ENCODE results near the gene HSCB.
"Not testable (repeated sequence)": the region's sequence is repeated elsewhere in the genome, so short reads cannot be mapped to it uniquely, and the experiment has no call there.

HSCB gene, protein sequence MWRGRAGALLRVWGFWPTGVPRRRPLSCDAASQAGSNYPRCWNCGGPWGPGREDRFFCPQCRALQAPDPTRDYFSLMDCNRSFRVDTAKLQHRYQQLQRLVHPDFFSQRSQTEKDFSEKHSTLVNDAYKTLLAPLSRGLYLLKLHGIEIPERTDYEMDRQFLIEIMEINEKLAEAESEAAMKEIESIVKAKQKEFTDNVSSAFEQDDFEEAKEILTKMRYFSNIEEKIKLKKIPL

DNA sequence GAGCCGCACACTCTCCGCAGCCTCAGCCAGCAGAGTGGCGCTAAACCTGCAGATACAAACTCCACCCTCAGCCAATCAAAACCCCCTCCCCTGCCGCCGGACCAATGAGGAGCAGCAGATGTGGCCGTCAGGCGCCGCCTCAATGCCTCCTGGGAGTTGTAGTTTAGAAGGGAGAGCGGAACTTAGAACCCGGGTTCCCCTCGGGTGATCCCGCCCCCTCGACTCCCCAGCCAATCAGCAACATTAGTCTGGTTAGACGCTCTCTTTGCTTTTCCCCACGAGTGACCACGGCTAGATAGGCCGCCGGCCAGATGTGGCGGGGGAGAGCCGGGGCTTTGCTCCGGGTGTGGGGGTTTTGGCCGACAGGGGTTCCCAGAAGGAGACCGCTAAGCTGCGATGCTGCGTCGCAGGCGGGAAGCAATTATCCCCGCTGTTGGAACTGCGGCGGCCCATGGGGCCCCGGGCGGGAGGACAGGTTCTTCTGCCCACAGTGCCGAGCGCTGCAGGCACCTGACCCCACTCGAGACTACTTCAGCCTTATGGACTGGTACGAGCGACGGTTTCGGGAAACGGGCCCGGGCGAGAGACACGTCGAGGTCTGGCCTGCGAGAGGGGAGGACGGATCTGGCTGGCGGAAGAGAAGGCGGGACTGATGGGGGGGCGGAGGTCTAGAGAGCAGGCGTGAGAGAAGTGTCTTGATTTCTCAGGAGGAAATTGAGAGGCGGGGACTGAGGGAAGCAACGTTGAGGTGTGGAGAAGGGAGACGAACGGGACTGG, at the start of gene HSCB, which contains the start of gene CHEK2:
HSCB (plus strand) TSS at position 255 of the 777 bp plus-strand sequence; CDS start at position 312, 57 bp downstream.
CHEK2 (minus strand) TSS at position 36 of the 777 bp plus-strand sequence. CDS start 7,099 bp downstream, outside the sequence.
- peak; percentile 99 for DNase-seq (ENCODE audit: low read depth)

DNA sequence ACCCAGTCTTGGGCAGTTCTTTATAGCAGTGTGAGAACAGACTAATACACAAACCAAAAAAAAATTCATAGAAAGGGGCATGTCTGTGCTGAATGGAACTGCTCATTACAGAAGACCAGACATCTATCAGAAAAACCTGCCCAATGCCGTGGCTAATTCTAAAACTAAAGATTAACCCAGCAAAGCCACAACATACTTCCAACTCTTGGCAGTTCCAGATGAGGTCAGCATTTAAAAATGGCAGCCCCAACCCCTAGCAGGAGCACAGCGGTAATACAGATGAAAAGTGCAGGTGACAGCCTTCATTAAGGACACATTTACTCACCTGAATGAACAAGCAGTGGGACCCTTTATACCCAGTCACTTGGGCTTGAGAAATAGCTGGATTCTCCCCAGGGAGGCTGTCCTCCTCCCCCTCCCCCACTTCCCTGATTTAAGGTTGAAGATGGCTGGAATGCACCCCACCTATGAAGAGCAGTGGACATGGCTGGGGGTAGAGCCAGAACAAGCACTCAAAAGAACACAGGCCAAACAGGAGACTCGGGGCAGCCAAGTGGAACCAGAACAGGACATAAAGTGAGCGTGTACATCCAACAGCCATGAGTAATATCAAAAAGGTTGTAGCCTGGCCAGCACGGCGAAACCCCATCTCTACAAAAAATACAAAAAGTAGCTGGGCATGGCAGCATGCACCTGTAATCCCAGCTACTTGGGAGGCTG, 48.6 kb upstream of the HSCB start:
- DNase-seq (ENCODE audit: low read depth) = not testable (repeated sequence)

DNA sequence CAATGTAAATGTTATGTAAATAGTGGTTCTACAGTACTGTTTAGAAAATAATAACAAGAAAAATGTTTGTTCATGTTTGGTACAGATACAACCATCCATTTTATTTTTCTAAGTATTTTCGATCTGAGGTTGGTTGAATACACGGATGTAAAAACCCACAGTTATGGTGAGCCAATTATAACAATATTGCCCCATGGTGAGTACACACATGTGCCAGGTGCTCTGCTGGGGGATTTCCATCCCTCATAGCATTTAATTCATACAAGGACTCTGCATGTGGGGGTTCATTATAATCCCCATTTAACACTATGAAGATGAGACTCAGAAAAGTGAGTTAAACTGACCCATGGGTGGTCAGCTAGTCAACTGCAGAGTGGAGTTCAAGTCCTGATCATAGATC, 38.9 kb upstream of the HSCB start:
- DNase-seq (ENCODE audit: low read depth) = no peak

DNA sequence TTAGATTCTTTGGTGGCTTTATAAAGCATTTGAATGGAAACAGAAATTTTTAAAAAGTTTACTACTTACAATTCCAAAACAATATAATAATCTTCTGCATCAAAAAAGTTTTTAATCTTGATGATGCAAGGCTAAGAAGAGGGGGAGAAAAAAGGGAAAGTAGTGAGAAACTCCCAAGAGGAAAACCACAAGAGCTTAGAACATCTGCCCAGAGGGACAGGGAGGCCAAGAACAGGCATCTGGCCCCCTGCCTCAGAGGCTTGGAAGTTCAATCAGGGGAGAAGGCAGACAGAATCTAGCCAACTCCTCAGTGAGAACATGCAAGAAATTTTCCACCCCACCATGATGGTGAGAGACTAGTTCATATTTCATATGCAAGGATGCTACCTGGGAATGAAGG, 38.4 kb upstream of the HSCB start:
- peak; percentile 4 for DNase-seq (ENCODE audit: low read depth)

DNA sequence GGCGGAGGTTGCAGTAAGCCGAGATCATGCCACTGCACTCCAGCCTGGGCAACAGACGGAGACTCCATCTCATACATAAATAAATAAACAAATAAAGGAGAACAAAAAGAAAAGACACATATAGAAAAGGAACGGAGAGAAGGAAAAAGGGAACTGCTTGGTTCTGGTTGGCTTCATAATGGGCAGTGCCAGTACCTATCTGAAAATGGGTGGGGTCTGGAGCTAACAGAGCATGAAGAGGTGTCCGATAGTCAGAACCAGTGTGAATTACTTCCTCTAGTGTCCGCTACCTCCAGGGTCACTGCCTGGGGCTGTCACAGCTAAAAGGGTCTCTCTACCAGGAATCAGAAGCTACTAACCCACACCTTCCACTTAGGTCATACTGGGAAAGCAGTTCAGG, 35.0 kb upstream of the HSCB start:
- DNase-seq (ENCODE audit: low read depth) = no peak

DNA sequence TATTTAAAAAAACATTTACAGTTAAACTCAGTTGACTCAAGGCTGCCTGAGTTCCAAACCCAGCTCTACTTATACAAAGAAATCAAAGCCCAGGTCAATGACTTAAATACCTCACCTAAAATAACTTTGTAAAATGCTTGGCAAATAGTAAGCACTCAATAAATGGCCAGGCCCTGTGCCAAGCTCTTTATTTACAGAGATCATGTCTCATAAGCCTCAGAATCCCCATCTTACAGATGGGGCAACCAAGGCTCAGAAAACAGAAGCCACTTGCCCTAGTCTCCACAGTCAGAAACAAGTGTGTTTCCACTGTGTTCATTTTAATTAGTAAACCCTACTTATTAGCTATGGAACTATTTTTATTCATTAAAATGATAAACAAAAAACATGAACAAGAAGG, 31.7 kb upstream of the HSCB start:
- peak; percentile 22 for DNase-seq (ENCODE audit: low read depth)

DNA sequence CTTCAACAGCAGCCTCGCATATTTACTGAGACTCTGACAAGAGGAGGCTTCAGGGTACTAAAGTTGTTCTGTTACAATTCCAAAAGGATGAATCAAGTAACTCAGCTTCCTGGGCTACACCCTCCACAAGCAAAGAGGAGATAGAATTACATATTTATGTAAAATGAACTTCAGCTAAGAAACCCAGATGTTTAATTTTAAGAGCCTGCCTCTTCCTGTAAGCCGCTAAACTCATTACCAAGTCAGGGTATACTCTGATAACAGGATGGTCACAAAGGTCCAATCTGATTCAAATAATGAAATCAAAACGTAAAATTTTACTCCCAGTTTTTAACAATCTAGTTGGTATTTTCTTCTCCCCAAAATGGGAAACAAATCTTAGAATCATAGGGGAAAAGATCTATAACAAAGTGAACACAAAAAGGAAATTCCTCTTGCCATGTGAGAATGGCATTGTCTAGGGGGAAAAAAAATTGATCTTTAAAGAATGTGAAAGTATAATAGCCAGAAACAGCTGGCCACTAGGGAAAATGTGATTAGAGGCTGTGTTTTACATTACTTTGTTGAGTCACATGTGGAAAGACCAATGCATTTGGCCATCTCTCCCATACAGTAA, 31.2 kb upstream of the HSCB start:
- DNase-seq (ENCODE audit: low read depth) = peak; percentile 87

DNA sequence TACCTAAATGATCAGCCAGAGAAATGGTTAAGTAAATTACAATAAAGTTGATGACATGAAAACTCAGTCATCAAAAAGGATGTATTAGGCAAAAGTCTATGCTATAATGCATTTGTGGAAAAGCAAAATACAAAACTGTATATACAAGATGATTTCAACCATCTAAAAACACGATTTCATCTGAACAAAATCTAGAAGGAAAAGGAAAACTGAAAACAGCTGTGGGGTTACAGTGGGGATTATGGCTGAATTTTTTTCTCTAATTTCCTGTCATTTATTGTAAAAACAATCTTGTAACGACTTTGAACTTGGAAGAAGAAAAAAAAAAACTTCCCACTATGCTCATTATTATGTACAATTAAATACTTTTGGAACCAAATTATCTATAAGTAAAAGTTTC, 30.5 kb upstream of the HSCB start:
- no peak for DNase-seq (ENCODE audit: low read depth)

DNA sequence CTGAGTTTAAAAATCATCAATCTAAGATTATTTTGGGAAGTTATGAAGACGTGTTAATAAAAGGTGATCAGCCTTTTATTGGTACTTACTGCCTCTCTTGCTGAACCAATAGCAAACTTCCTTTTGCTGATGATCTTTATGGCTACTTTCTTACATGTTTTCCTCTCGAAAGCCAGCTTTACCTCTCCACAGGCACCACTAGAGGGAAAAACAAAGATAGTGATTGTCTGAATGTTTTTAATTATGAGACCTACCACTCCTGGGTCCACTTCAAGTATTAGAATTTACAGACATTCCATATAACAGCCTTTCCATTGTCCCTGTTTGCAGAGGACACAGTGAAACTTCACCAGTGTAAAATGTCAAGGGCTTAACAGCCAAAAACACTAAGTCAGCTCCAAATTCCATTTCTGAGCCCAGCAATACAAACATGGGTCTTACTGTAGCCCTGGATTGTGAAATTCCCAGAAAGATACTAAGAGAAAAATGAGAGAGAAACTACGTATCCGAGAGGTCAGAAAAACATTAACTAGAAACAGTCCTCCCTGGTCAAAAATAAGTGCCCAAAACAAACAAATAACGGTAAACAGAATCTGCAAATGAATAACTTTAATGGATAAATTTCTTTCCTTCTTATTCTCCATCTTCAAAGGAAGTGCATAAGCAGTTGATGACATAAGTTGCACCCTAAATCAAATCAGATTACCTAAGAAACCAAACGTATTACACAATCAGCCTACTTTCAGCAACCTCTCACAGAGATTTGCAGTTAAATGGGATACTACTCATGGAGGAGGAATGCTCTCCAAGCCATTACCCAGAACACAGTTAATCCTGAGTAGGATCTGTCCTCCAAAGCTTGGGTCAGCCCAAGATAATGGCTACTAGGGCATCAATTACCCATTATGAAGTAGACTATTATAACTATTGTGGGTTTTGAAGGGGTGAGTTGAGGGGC, 29.7 kb upstream of the HSCB start:
- DNase-seq (ENCODE audit: low read depth) = peak; percentile 96

DNA sequence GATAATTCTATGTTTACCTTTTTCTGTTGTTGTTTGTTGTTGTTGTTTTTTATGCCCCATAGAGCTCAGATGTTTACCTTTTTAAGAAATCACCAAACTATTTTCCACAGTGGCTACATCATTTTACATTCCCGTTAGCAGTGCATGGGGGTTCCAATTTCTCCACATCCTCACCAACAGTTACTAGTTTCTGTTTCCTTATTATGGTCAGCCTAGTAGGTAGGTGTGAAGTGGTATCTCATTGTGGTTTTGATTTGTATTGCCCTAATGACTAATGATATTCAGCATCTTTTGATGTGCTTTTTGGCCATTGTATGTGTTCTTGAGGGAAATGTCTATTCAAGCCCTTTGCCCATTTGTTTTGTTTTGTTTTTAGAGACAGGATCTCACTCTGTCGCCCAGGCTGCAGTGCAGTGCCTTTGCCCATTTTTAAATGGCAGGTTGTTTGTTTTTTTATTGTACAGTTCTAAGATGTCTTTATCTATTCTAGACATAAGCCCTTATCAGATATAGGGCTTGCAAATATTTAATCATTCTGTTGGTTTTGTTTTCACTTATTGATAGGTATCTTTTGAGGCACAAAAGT, 27.7 kb upstream of the HSCB start:
- DNase-seq (ENCODE audit: low read depth) = no peak

DNA sequence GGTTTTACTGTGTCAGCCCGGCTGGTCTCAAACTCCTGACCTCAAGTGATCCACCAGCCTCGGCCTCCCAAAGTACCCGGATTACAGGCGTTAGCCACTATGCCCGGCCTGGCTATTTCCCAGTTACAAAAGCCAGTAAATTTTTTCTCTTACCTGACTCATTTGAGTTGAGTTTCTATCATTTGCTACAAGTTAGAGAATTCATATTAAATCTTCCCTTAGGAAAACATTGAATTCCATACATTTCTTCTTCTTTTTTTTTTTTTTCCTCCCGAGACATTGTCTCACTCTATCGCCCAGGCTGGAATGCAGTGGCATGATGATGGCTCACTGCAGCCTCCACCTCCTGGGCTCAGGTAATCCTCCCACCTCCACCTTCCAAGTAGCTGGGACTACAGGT, 26.2 kb upstream of the HSCB start:
- DNase-seq (ENCODE audit: low read depth) = peak; percentile 46

DNA sequence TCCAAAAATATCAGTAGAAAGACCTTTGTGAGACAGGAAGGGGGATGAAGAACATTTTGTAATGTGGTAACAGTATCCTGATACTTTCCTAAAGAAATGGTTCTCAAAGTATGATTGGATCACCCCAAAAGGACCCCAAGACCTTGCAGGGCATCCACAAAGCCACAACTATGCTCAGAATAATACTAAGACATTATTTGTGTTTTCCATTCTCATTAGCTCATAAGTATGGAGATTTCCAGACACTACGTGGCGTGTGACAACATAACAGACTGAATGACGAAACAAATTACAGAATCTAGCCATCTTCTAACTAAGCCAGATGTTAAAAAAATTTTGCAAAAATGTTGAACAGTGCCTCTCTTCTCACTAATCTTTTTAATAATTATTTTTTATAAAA, 25.2 kb upstream of the HSCB start:
- peak; percentile 37 for DNase-seq (ENCODE audit: low read depth)

DNA sequence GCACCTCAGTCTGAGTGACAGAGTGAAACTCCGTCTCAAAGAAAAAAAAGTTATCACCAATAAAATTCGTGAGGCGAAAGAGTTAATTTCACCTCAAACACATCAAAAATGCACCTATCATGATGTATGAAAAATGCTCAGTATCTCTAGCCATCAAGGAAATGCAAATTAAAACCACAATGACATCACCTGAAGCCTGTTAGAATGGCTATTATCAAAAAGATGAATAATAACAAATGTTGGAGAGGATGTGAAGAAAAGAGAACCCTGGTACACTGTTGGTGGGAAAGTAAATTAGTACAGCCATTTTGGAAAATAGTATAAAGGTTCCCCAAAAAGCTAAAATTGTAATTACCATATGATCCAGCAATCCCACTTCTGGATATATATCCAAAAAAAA, 23.8 kb upstream of the HSCB start:
- no peak for DNase-seq (ENCODE audit: low read depth)

DNA sequence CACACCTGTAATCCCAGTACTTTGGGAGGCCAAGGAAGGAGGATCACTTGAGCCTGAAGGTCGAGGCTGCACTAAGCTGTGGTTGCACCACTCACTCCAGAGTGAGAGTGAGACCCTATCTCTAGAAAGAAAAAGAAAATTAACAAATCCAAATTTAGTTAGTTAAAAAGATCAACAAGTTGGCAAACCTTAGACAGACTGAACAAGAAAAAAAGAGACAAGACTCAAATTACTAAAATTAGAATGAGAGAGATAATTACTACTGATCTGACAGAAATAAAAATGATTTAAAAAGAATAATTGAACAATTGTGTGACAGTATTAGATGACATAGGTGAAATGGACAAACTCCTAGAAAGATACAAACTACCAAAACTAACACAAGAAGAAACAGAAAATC, 13.8 kb upstream of the HSCB start:
- no peak for DNase-seq (ENCODE audit: low read depth)

DNA sequence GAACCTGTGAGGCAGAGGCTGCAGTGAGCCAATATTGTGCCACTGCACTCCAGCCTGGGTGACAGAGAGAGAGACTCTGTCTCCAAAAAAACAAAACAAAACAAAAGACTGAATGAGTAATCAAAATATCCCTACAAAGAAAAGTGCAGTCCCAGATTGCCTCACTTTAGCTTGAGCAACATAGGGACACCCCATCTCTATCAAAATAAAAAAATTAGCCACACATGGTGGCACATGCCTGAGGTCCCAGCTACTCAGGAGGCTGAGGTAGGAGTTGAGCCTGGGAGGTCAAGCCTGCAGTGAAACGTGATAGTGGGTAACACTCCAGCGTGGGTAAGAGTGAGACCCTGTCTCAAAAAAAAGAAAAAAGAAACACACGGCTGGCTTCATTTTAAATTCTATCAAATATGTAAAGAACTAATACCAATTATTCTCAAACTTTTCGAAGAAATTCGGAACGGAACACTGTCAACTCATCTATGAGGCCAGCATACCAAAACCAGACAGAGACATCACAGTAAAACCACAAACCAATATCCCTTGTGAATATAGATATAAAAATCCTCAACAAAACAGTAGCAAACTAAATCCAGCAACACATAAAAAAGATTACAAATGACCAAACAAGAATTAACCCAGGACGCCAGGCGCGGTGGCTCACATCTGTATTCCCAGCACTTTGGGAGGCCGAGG, 13.1 kb upstream of the HSCB start:
- no peak for DNase-seq (ENCODE audit: low read depth)

DNA sequence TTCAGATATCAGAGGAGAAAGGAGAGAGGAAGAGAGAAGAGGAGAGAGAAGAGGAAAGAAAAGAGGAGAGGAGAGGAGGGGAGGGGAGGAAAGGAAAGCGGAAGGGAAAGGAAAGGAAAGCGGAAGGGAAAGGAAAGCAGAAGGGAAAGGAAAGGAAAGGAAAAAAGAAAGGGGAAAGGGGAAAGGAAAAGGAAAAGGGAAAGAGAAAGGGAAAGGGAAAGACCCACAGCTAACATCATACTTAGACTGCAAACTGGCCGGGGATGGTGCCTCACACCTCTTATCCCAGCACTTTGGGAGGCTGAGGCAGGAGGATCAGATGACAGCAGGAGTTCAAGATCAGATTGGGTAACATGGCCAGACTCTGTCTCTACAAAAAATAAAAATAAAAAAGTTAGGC, 11.7 kb upstream of the HSCB start:
- DNase-seq (ENCODE audit: low read depth) = no peak

DNA sequence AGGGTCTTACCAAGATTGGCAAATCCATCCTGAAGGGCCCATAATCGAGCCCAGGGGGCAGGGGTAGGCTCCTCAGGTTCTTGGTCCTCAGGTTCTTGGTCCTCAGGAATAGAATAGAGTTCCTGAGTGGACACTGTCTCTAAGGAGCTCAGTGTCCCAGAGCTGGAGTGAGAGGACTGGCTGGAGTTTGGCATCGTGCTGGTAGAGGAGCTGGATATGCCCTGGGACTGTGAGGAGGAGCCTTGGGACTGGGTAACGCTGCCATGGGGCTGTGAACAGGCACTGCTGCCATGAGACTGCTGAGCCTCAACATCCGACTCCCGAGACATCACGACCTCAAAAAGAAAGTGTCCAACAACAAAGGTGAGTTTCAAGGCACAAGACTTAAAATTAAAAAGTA, 7.4 kb upstream of the HSCB start:
- DNase-seq (ENCODE audit: low read depth) = no peak

DNA sequence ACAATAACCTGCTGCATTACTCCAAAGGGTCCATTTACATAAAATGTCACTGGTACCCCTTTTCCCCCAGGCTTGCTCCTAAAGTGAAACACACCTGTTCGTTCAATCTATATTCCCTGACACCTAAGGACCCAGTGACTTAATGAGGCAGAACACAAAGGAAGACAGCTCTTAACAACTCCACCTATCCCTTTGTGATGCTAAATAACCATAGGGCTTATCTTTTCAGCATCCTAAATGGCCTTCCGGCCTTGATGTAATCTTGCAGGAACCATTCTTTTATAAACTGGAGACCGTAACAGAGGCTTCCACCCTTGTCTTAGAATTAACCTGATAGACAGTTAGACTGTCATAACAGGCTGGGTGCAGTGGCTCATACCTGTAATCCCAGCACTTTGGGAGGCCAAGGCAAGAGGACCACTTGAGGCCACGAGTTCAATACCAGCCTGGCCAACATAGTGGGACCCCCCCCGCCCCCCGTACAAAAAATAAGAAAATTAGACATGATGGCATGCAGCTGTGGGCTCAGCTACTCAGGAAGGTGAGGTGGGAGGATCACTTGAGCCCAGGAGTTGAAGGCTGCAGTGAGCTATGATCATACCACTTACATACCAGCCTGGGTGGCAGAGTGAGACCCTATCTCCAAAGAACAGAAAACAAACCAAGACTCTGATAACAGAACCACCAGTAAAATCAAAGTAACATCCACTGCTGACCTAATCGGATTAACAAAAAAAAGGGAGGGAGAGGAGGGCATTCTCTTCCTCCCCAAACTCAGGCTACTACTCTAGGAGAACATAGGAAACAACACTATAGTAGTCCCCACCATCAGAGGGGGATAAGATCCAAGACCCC, 5.3 kb upstream of the HSCB start:
- DNase-seq (ENCODE audit: low read depth) = no peak

DNA sequence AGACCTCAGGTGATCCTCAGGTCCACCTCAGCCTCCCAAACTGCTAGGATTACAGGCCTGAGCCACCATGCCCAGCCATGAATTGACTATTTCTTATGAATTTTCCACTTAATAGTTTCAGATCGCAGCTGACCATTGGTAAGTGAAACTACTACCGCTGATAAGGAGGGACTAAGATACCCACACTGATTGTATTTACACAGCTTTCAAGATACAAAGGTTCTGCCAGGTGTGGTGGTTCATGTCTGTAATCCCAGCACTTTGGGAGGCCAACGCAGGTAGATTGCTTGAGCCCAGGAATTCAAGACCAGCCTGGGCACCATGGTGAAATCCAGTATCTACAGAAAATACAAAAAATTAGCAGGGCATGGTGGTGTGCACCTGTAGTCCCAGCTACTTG, 4.1 kb upstream of the HSCB start:
- no peak for DNase-seq (ENCODE audit: low read depth)

Data from EH (cell line).